Neural cell (in vitro differentiated cells): ENCODE results near the gene SDCBP2. TPM values are rescaled to one million over a fixed set of nuclear protein-coding genes. Genes with fewer than 3 reads are reported as not detected.

ENCODE experiments used
- H2AFZ ChIP-seq: fragments of 200-600, 300-800 bp; sonication (generic), shearing (Covaris generic); 2 replicates; pipeline ENCODE4 v1.6.0; 2014; ENCODE audit warnings: low read depth, mild to moderate bottlenecking, antibody characterized with exemption, low read length, moderate library complexity
- H3F3A ChIP-seq: fragments of 200-600 bp; shearing (Covaris generic); 2 replicates; pipeline ENCODE4 v1.6.1; 2016; ENCODE audit warnings: mild to moderate bottlenecking, moderate library complexity, mixed read lengths, antibody characterized with exemption, low read length; ENCODE audit not compliant: insufficient read depth, poor library complexity, severe bottlenecking
- H3K27ac ChIP-seq: fragments of 200-600, 300-800 bp; sonication (generic), shearing (Covaris generic); 2 replicates; pipeline ENCODE4 v1.5.1; 2014; ENCODE audit warnings: mild to moderate bottlenecking, low read length, moderate library complexity
- H3K27me3 ChIP-seq: fragments of 300-800, 200-600 bp; sonication (generic), shearing (Covaris generic); 2 replicates; pipeline ENCODE4 v1.6.0; 2014; ENCODE audit warnings: mild to moderate bottlenecking, low read depth, low read length, moderate library complexity; ENCODE audit not compliant: insufficient read depth
- H3K36me3 ChIP-seq: fragments of 300-800, 200-600 bp; sonication (generic), shearing (Covaris generic); 2 replicates; pipeline ENCODE4 v1.5.1; 2014; ENCODE audit warnings: mild to moderate bottlenecking, antibody characterized with exemption, low read length, moderate library complexity; ENCODE audit not compliant: insufficient read depth
- H3K4me2 ChIP-seq: fragments of 300-800, 200-600 bp; sonication (generic), shearing (Covaris generic); 2 replicates; pipeline ENCODE4 v1.6.0; 2014; ENCODE audit warnings: mild to moderate bottlenecking, low read length
- H3K4me3 ChIP-seq: fragments of 300-800, 200-600 bp; sonication (generic), shearing (Covaris generic); 2 replicates; pipeline ENCODE4 v1.5.1; 2014; ENCODE audit warnings: mild to moderate bottlenecking, low read length, moderate library complexity
- H3K79me2 ChIP-seq: fragments of 200-600 bp; shearing (Covaris generic); replicated peaks from 2 replicates; pipeline ENCODE4 v1.6.0; 2014; ENCODE audit warnings: mild to moderate bottlenecking, low read length, moderate library complexity; ENCODE audit not compliant: insufficient read depth
- H3K9ac ChIP-seq: fragments of 300-800, 200-600 bp; sonication (generic), shearing (Covaris generic); 2 replicates; pipeline ENCODE4 v1.6.1; 2016; ENCODE audit warnings: mild to moderate bottlenecking, low read length, mixed read lengths
- H3K9me2 ChIP-seq: fragments of 200-600 bp; shearing (Covaris generic); 2 replicates; pipeline ENCODE4 v1.6.1; 2016; ENCODE audit warnings: mild to moderate bottlenecking, low read length, mixed read lengths; ENCODE audit not compliant: insufficient read depth
- H3K9me3 ChIP-seq: fragments of 200-600, 300-800 bp; sonication (generic), shearing (Covaris generic); 2 replicates; pipeline ENCODE4 v1.6.1; 2016; ENCODE audit warnings: mild to moderate bottlenecking, mixed run types, low read length, moderate library complexity, mixed read lengths
- H4K20me1 ChIP-seq: fragments of 200-600 bp; shearing (Covaris generic); 2 replicates; pipeline ENCODE4 v1.6.1; 2016; ENCODE audit warnings: mild to moderate bottlenecking, mixed run types; ENCODE audit not compliant: insufficient read depth
- CTCF ChIP-seq: fragments of 450-650 bp; IDR thresholded peaks from 2 replicates; pipeline ENCODE4 v1.5.1; 2014; ENCODE audit warnings: antibody characterized with exemption, mild to moderate bottlenecking, moderate library complexity; ENCODE audit not compliant: poor library complexity, severe bottlenecking
- EP300 ChIP-seq: fragments of 450-650 bp; conservative IDR thresholded peaks from 2 replicates; pipeline ENCODE4 v1.6.1; 2014; ENCODE audit warnings: antibody characterized with exemption, mild to moderate bottlenecking, moderate library complexity; ENCODE audit not compliant: poor library complexity, severe bottlenecking
- EZH2 ChIP-seq: fragments of 200-600, 300-800 bp; shearing (Covaris generic), sonication (generic); IDR thresholded peaks from 2 replicates; pipeline ENCODE4 v1.6.1; 2014; ENCODE audit warnings: antibody characterized with exemption, low read length, borderline replicate concordance, mild to moderate bottlenecking; ENCODE audit not compliant: insufficient read depth, poor library complexity, severe bottlenecking
- MXI1 ChIP-seq: fragments of 450-650 bp; conservative IDR thresholded peaks from 2 replicates; pipeline ENCODE4 v1.6.1; 2014; ENCODE audit warnings: antibody characterized with exemption, mild to moderate bottlenecking; ENCODE audit not compliant: poor library complexity, severe bottlenecking
- POLR2AphosphoS5 ChIP-seq: IDR thresholded peaks from 2 replicates; pipeline ENCODE4 v1.6.1; 2012
- RAD21 ChIP-seq: fragments of 450-650 bp; conservative IDR thresholded peaks from 2 replicates; pipeline ENCODE4 v1.6.1; 2014; ENCODE audit warnings: antibody characterized with exemption, mild to moderate bottlenecking, moderate library complexity
- REST ChIP-seq: IDR thresholded peaks from 2 replicates; pipeline ENCODE4 v1.6.1; 2012; ENCODE audit warnings: borderline replicate concordance
- SMC3 ChIP-seq: fragments of 450-650 bp; conservative IDR thresholded peaks from 2 replicates; pipeline ENCODE4 v1.6.1; 2014; ENCODE audit warnings: antibody characterized with exemption, mild to moderate bottlenecking, moderate library complexity; ENCODE audit not compliant: poor library complexity
- TAF1 ChIP-seq: IDR thresholded peaks from 2 replicates; pipeline ENCODE4 v1.6.1; 2012; ENCODE audit warnings: low read depth
- polyA plus RNA-seq: library from polyadenylated mRNA; depleted of rRNA; stranded (reverse); fragments of >200 nt; gene quantifications from 2 replicates; pipeline ENCODE4 v1.2.3, GENCODE V29; 2014

Gene SDCBP2
- polyA plus RNA-seq, 1 donor from 2014 or later, result 5.2 TPM

GRCh38 chr20:1308702-1309095 is 20.2 kb downstream of the SDCBP2 start:
- H4K20me1 ChIP-seq, result no peaks in the 10 kb centered on the region
- H3K79me2 ChIP-seq, result no peaks in the 10 kb centered on the region
- no peak for TF ChIP-seq RAD21
- no peaks in the 10 kb centered on the region for H3K9me2 ChIP-seq
- no peaks in the 10 kb centered on the region for H3K9me3 ChIP-seq
- H3K36me3 ChIP-seq, result no peaks in the 10 kb centered on the region
- no peak overlapping the region for H3K27ac ChIP-seq
- no peak overlapping the region for H3K4me2 ChIP-seq
- H3K9ac ChIP-seq, result no peak overlapping the region
- H3K27me3 ChIP-seq, result no peaks in the 10 kb centered on the region
- H3K4me3 ChIP-seq, result no peak overlapping the region
- H3F3A ChIP-seq, result no peaks in the 10 kb centered on the region
- H2AFZ ChIP-seq, result no peak overlapping the region

GRCh38 chr20:1308067-1308701 is 20.8 kb downstream of the SDCBP2 start:
- no peak overlapping the region for H3K27ac ChIP-seq
- TF ChIP-seq EZH2, result no peak
- no peak for TF ChIP-seq MXI1
- no peak for TF ChIP-seq CTCF
- TF ChIP-seq SMC3, result no peak
- no peak for TF ChIP-seq TAF1
- TF ChIP-seq EP300, result no peak
- no peak for TF ChIP-seq RAD21
- no peak for TF ChIP-seq REST
- no peak for TF ChIP-seq POLR2AphosphoS5
- H3K27me3 ChIP-seq, result no peaks in the 10 kb centered on the region
- no peak overlapping the region for H3K4me3 ChIP-seq
- no peaks in the 10 kb centered on the region for H3K36me3 ChIP-seq
- no peak overlapping the region for H3K9ac ChIP-seq
- H3K9me2 ChIP-seq, result no peaks in the 10 kb centered on the region
- no peak overlapping the region for H2AFZ ChIP-seq
- no peak overlapping the region for H3K4me2 ChIP-seq
- H3K9me3 ChIP-seq, result no peaks in the 10 kb centered on the region
- H4K20me1 ChIP-seq, result no peaks in the 10 kb centered on the region
- no peaks in the 10 kb centered on the region for H3F3A ChIP-seq
- H3K79me2 ChIP-seq, result no peaks in the 10 kb centered on the region

- Histone ChIP-seq H3K79me2 (no peaks in the 10 kb centered on the region), H3K4me2 (no peak overlapping the region), H2AFZ (no peak overlapping the region), H3F3A (no peaks in the 10 kb centered on the region), H4K20me1 (no peaks in the 10 kb centered on the region), H3K9me3 (no peaks in the 10 kb centered on the region), H3K27me3 (no peaks in the 10 kb centered on the region), H3K9me2 (no peaks in the 10 kb centered on the region), H3K27ac (no peak overlapping the region), H3K4me3 (no peak overlapping the region), H3K36me3 (no peaks in the 10 kb centered on the region), H3K9ac (no peak overlapping the region)
- no peak for TF ChIP-seq EP300
- TF ChIP-seq REST, result no peak
- no peak for TF ChIP-seq POLR2AphosphoS5
- TF ChIP-seq RAD21, result no peak
These were observed 21.4 kb downstream of the SDCBP2 start for GRCh38 chr20:1307571-1307971.
